Measurements from ENCODE around the gene FOXP1. TPM values are rescaled to one million over a fixed set of nuclear protein-coding genes. Genes with fewer than 3 reads are reported as not detected.
"Not testable (repeated sequence)": the region's sequence is repeated elsewhere in the genome, so short reads cannot be mapped to it uniquely, and the experiment has no call there.

Gene FOXP1
- total and polyA plus RNA-seq, 2 experiments from 2014 or later, result 121 to 132 TPM

DNA sequence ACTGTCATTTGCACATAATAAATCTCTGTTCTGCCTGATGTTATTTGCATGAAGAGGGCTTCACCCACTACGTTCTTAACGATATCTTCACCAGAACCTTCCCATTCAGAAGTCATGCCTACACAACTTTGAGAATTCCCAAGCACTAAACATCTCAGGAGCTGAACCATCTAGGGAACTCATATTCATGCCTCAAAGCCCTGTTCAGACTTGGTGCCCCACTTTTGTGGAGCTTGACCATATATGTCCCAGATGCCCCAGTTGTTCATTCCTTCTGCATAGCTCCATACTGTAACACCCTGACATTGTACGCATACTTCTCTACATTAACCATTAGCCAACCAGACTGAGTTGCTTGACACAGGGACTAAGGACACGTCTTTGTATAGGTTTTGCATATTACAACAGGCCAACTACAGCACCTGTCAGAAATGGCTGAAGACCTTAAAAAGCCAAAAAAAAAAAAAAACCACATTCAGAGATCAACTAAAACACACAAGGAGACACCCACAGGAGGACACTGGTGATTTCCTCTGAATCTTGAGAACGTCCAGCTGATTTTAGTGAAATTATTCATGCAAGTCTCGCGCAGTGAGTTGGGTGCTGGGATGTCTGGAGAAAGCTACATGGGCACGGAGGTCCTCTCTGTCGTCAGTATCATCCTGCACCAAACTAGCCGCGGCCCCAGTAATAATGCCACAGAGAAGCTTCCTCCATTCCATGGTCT is 141.4 kb downstream of the FOXP1 start:
- no peak for DNase-seq (ENCODE audit: low read depth in 1 of 2, low spot score in 1 of 2)
- no peaks in the 10 kb centered on the region for H3K36me3 ChIP-seq
- TF ChIP-seq, protein P1, sequence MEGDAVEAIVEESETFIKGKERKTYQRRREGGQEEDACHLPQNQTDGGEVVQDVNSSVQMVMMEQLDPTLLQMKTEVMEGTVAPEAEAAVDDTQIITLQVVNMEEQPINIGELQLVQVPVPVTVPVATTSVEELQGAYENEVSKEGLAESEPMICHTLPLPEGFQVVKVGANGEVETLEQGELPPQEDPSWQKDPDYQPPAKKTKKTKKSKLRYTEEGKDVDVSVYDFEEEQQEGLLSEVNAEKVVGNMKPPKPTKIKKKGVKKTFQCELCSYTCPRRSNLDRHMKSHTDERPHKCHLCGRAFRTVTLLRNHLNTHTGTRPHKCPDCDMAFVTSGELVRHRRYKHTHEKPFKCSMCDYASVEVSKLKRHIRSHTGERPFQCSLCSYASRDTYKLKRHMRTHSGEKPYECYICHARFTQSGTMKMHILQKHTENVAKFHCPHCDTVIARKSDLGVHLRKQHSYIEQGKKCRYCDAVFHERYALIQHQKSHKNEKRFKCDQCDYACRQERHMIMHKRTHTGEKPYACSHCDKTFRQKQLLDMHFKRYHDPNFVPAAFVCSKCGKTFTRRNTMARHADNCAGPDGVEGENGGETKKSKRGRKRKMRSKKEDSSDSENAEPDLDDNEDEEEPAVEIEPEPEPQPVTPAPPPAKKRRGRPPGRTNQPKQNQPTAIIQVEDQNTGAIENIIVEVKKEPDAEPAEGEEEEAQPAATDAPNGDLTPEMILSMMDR (IDR thresholded peaks at IDR 0.05; ENCODE audit: low read depth, low read length), result no peak
- no peaks in the 10 kb centered on the region for H3K9me3 ChIP-seq (ENCODE audit: low read depth)
- H3K4me1 ChIP-seq (ENCODE audit: low read depth), result peaks cover 12% of the 10 kb centered on the region
- H3K27me3 ChIP-seq, result no peaks in the 10 kb centered on the region
- no peak overlapping the region for H3K27ac ChIP-seq
- no peak overlapping the region for H3K4me3 ChIP-seq

DNA sequence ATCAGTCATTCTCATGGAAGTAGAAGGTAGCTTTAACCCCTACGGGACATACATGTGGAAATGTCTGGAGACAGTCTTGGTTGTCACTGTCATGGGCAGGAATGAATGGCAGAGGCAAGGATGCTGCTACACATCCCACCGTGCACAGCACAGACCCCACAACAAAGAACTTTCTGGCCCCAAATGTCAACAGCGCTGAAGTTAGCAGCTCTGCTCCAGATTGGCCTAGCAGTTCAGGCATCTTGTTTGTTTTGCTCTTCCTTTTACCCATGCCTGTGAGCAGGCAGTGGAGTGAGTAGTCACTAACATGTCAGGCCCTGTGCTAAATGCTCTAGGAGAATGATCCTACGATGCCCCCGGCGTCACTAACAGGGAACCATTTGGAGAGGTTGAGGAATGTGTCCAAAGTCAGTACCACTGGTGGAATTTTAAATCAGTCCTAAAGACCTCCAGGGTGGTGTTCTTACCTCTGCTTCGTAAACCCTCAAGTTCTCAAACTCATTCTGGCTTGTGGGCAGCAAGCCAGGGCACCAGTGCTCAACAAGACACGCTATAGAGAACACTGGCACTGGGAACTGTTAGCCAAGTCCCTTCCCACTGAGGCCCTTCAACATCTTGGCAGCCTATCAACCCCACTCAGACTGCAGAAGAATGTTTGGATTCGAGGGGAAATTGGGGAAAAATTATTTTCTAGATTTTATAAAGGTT is 142.2 kb downstream of the FOXP1 start:
- no peak overlapping the region for H3K27ac ChIP-seq

DNA sequence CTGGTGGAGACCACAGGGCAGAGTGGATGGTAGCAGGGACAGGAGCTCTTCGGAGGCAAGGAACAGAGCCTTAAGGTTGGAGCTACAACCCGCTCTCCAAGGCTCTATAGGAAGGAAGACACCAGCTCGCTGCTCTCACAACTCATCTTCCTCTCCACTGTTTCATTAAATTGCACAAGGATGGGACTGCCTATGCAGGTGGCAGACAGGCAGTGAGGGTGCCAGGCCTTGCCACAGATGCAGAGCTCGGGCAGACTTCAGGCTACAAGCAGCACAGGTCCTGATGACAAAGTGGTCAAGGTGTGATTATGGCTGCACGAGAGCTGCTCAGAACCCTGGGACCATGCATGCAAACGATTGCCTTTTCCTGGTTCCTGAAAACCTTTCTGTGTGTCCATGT is 144.6 kb downstream of the FOXP1 start:
- H3K4me3 ChIP-seq, result no peak overlapping the region
- H3K36me3 ChIP-seq, result no peaks in the 10 kb centered on the region
- DNase-seq (ENCODE audit: low read depth in 1 of 2, low spot score in 1 of 2), result no peak
- TF ChIP-seq, protein P1 (IDR thresholded peaks at IDR 0.05; ENCODE audit: low read depth, low read length), result no peak
- H3K27ac ChIP-seq, result no peak overlapping the region
- no peaks in the 10 kb centered on the region for H3K27me3 ChIP-seq
- no peaks in the 10 kb centered on the region for H3K9me3 ChIP-seq (ENCODE audit: low read depth)
- H3K4me1 ChIP-seq (ENCODE audit: low read depth), result peaks cover 5% of the 10 kb centered on the region

More for the DNA sequence above, 142.2 kb downstream of the FOXP1 start:
- H3K9me3 ChIP-seq (ENCODE audit: low read depth), result no peaks in the 10 kb centered on the region
- H3K36me3 ChIP-seq, result no peaks in the 10 kb centered on the region
- no peak overlapping the region for H3K4me3 ChIP-seq
- H3K27me3 ChIP-seq, result no peaks in the 10 kb centered on the region
- H3K4me1 ChIP-seq (ENCODE audit: low read depth), result peaks cover 5% of the 10 kb centered on the region
- DNase-seq (ENCODE audit: low read depth in 1 of 2, low spot score in 1 of 2), result no peak
- TF ChIP-seq, protein P1 (IDR thresholded peaks at IDR 0.05; ENCODE audit: low read depth, low read length), result no peak

DNA sequence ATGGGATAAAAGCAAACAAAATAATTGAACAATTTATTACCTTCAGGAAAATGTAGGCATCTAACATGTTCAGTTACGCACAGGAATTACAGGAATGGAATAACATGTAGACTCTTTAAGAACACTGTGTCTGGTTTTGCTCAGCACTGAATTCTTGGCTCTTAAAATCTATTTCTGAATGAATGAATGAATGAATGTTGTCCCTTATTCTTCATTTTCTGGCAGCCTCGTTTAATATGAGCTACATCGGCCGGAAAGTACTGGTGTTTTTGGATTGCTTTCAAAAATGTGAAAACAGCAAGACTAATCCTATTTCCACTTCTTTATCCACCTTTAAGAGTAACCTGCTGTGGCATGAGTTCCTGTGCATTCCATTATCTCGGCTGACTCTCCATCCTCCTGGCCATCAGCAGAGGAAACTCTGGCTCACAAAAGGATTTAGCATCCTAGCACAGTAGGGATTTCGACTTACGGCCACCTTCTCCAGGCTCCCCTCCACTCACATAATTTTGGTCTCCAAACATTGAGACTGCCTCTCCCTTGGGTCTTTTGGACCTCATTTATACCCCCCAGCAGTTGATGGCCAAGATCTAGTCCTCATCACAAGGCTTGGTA is 145.3 kb downstream of the FOXP1 start:
- Histone ChIP-seq H3K36me3 (no peaks in the 10 kb centered on the region), H3K4me3 (no peak overlapping the region)
- DNase-seq (ENCODE audit: low read depth in 1 of 2, low spot score in 1 of 2), result no peak

DNA sequence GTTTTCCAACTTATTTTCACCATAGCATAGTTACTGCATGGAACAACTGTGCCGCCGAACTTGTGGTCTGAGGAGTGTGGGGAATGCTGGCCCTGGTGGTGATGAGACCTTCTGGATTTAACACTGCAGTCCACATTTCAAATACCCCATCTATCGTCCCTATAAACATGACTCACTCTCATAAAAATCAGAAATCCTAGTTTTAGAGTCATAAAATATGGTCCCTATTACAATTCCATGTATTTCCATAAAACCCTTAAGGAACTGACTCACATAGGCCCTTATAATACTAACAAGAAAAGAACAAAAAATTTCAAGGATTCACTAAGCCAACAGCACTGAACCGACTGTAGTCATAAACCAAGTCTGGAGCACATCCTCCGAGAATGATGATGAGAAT is 147.2 kb downstream of the FOXP1 start:
- no peak for DNase-seq (ENCODE audit: low read depth in 1 of 2, low spot score in 1 of 2)
- H3K36me3 ChIP-seq, result no peaks in the 10 kb centered on the region
- no peak overlapping the region for H3K4me3 ChIP-seq
- no peaks in the 10 kb centered on the region for H3K27me3 ChIP-seq
- no peak overlapping the region for H3K27ac ChIP-seq
- peaks cover 19% of the 10 kb centered on the region for H3K4me1 ChIP-seq (ENCODE audit: low read depth)
- H3K9me3 ChIP-seq (ENCODE audit: low read depth), result no peaks in the 10 kb centered on the region
- TF ChIP-seq, protein P1 (IDR thresholded peaks at IDR 0.05; ENCODE audit: low read depth, low read length), result no peak

More for the DNA sequence above, 145.3 kb downstream of the FOXP1 start:
- H3K4me1 ChIP-seq (ENCODE audit: low read depth), result peaks cover 8% of the 10 kb centered on the region
- no peaks in the 10 kb centered on the region for H3K9me3 ChIP-seq (ENCODE audit: low read depth)
- TF ChIP-seq, protein P1 (IDR thresholded peaks at IDR 0.05; ENCODE audit: low read depth, low read length), result no peak
- H3K27ac ChIP-seq, result no peak overlapping the region
- H3K27me3 ChIP-seq, result no peaks in the 10 kb centered on the region

DNA sequence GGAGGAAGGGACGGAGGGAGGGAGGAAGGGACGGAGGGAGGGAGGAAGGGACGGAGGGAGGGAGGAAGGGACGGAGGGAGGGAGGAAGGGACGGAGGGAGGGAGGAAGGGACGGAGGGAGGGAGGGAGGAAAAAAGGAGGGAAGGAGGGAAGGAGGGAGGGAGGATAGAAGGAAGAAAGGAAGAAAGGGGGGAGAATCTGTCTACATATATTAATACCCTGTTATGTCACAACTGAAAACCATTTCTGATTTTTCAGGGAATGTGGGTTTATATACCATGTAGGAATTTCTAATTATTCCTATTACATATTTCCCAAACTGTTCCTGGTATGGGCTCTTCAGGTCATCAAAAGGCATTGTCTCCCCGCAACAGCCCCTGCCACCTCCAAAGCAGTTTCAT is 147.7 kb downstream of the FOXP1 start:
- not testable (repeated sequence) for H3K4me3 ChIP-seq; H3K9me3 ChIP-seq (ENCODE audit: low read depth); DNase-seq (ENCODE audit: low read depth in 1 of 2, low spot score in 1 of 2); H3K27me3 ChIP-seq; H3K36me3 ChIP-seq; H3K27ac ChIP-seq
- peaks cover 19% of the 10 kb centered on the region for H3K4me1 ChIP-seq (ENCODE audit: low read depth)

Measured in cardiac muscle cell (in vitro differentiated cells and primary cell).